ENCODE results near the gene BCO1. TPM values are rescaled to one million over a fixed set of nuclear protein-coding genes. Genes with fewer than 3 reads are reported as not detected.

Gene BCO1
- total RNA-seq, 2 experiments from 2014 or later: not detected

DNA sequence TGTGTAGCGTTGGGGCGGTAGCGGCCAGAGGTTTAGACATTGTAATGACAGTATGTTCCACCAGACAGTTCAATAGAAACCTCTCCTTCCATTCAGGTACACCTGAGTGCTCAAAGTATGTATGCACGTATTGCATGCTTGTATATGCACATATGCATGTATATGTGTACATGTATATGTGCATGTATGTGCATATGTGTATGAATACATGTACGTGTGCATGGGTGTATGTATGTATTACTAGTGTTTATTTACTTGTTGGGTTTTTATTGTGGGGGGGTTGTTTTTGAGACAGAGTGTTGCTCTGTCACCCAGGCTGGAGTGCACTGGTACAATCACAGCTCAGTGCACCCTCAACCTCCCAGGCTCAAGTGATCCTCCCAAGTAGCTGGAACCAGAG, 30.0 kb downstream of the BCO1 start:
- Mint-ChIP-seq H3K36me3 (ENCODE audit: low read depth) (no peaks in the 10 kb centered on the region), H3K27ac (no peak overlapping the region), H3K27me3 (peaks cover 2% of the 10 kb centered on the region), H3K4me1 (peaks cover 4% of the 10 kb centered on the region), H3K9me3 (no peaks in the 10 kb centered on the region), H3K4me3 (no peak overlapping the region)
- POLR2A ChIA-PET: no interaction called here
- no peak for DNase-seq
- CTCF ChIA-PET: no interaction called here

DNA sequence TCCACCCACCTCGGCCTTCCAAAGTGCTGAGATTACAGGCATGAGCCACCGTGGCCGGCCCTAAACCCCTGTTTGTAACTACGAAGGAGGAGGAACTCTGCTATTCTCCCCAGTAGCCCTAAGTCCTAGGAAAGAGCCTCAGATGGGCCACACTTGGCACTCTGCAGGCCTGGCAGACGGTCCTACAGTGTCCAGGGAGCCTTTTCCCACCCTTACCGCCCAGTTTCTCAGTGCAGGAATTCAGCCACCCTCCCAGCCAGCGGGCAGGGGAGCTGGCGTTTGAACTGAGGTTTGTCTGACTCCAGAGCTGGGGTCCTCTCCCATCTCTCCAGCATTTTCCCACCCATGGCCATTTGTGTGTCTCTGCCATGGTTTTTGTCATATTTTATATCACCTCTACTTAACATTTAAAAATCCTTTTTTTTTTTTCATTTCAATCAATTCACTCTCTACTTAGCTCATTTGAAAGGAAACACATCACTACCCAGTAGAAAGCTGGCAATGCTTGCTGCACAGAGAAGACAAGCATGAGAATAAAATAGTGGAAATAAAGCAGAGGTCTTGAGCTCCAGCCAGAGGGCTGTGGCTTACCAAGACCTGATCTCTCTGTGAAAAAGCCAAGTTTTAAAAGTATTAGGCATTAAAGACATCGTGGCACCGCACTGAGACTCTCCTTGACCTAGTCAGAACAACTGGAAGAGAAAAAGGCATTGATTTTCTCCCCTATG, 34.9 kb downstream of the BCO1 start:
- Mint-ChIP-seq H3K9me3 (no peaks in the 10 kb centered on the region), H3K4me3 (no peak overlapping the region), H3K4me1 (no peaks in the 10 kb centered on the region), H3K36me3 (ENCODE audit: low read depth) (no peaks in the 10 kb centered on the region), H3K27ac (no peak overlapping the region), H3K27me3 (no peaks in the 10 kb centered on the region)
- ChIA-PET POLR2A (no interaction called here), CTCF (interaction anchor here (1.3 kb wide), 1 partner anchor 12 kb away, joined by 6 read pairs; no protein-coding TSS in a partner anchor)
- no peak for DNase-seq

DNA sequence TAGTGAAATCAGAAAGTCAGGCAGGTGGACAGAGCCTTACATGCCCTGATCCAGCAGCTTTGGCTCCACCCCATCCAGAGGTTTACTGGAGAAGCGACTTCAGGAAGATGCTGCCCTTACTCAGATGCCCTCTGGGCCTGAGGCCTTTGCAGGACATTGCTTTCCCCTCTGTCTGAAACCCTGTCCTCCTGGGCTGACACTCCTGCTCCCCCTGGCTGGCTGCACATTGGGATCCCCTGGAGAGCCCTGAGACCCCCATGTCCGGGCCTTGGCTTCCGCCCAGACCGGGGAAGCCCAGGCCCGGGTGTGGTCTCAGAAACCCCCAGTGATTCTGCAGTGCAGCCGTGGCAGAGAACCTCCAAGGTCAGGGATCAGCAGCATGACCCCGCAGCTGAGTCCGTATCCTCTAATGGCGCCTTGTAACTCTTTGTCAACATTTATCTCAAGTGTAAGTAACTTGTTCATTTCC, 36.6 kb downstream of the BCO1 start:
- H3K27me3 Mint-ChIP-seq: no peaks in the 10 kb centered on the region
- POLR2A ChIA-PET: no interaction called here
- H3K4me3 Mint-ChIP-seq: no peak overlapping the region
- DNase-seq: no peak
- no peak overlapping the region for H3K27ac Mint-ChIP-seq
- CTCF ChIA-PET: no interaction called here
- H3K4me1 Mint-ChIP-seq: no peaks in the 10 kb centered on the region
- H3K36me3 Mint-ChIP-seq (ENCODE audit: low read depth): no peaks in the 10 kb centered on the region
- H3K9me3 Mint-ChIP-seq: no peaks in the 10 kb centered on the region

DNA sequence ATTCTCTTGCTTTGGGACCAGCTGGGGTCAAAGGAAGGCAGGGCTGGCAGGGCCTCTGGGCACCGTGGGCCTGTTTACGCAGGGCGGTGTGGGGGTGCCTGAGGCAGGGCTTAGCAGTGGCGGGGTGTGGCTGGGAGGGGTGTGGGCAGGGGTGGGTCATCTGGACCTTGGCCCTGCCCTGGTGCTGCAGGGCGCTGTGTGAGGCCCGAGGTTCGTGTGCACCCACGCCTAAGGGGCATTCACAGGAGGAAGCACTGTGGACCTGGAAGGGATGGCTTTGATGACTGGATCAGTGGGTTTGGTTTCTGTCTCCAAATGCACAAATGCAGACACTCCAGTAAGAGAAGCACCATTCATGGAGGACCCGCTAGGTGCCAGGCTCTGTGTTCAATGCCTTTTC, 37.3 kb downstream of the BCO1 start:
- Mint-ChIP-seq H3K9me3 (no peaks in the 10 kb centered on the region), H3K36me3 (ENCODE audit: low read depth) (no peaks in the 10 kb centered on the region), H3K4me1 (no peaks in the 10 kb centered on the region), H3K4me3 (no peak overlapping the region), H3K27me3 (peaks cover 1% of the 10 kb centered on the region), H3K27ac (no peak overlapping the region)
- ChIA-PET POLR2A (no interaction called here), CTCF (no interaction called here)
- DNase-seq: no peak

DNA sequence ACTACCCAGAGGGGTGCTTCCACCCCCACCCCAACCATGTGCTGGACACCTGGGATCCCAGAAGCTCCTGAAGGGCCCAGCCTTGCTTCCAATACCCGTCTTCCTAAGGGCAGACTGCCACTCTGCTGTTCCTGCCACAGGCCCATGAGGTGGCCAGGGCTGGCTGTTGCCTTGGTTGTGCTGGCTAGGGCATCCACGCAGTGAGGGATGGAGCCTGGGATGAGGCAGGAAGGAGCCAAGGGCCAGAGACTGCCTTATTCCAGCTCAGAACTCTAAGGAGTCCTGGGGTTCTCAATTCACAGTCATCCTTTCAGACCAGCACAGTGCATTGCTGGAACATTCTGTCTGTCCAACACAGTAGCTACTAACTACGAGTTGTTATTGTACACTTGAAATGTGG, 37.8 kb downstream of the BCO1 start:
- CTCF ChIA-PET: interaction anchor here (0.6 to 2.3 kb wide), 2 partner anchors 15 to 917 kb away, joined by 3 to 9 read pairs; no protein-coding TSS in a partner anchor
- Mint-ChIP-seq H3K36me3 (ENCODE audit: low read depth) (no peaks in the 10 kb centered on the region), H3K4me3 (no peak overlapping the region), H3K27ac (no peak overlapping the region), H3K9me3 (no peaks in the 10 kb centered on the region), H3K4me1 (no peaks in the 10 kb centered on the region), H3K27me3 (peaks cover 1% of the 10 kb centered on the region)
- POLR2A ChIA-PET: interaction anchor here (0.7 kb wide), 1 partner anchor 159 kb away, joined by 4 read pairs; no protein-coding TSS in a partner anchor
- no peak for DNase-seq

DNA sequence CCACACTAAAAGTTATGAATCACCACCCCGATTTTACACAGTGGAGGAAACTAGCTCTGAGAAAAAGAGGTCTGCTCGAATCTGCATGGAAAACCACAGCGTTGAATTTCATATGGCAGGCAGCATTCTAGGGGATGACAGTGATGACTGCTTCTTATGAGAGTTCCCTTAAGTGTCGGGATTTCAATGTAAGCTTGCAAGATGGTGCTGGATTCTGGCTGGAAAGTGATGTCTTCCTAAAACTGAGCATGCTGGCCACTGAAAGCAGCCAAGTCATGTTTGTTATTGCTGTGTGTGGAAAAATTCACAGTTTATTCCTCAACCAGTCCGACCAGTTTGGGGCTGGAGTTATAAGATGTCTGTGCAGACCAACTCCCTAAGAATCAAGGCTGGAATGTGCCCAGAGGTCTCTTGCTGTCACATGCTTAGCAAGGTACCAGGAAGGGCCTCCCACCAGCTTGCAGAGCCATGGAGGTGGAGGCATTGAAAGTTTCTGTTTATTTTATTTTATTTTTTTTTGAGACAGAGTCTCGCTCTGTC, 39.1 kb downstream of the BCO1 start:
- no peaks in the 10 kb centered on the region for H3K36me3 Mint-ChIP-seq (ENCODE audit: low read depth)
- ChIA-PET POLR2A (no interaction called here), CTCF (interaction anchor here (2.3 kb wide), 1 partner anchor 16 kb away, joined by 9 read pairs; no protein-coding TSS in a partner anchor)
- no peaks in the 10 kb centered on the region for H3K4me1 Mint-ChIP-seq
- no peak for DNase-seq
- no peak overlapping the region for H3K4me3 Mint-ChIP-seq
- no peak overlapping the region for H3K27ac Mint-ChIP-seq
- H3K27me3 Mint-ChIP-seq: peaks cover 1% of the 10 kb centered on the region
- H3K9me3 Mint-ChIP-seq: no peaks in the 10 kb centered on the region

DNA sequence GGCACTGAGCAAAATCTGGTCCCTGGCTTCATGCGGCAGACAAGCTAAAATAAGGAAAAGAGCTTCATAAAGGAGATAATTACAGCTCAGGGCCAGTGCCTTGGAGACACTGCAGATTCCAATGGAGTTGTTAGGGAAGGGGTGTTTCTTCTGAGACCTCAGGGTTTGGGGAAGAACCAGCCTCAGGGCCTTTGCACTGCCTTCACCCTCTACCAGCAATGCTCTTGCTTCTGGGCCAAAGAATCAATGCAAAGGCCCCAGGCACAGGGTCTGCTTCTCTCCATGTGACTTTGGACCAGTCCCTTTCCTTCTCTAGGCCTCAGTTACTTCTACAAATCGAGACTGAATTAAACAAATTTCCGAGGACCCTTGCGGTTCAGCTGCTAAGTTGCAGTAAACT, 40.0 kb downstream of the BCO1 start:
- Mint-ChIP-seq H3K4me1 (no peaks in the 10 kb centered on the region), H3K4me3 (no peak overlapping the region), H3K9me3 (no peaks in the 10 kb centered on the region), H3K36me3 (ENCODE audit: low read depth) (no peaks in the 10 kb centered on the region), H3K27me3 (peaks cover 1% of the 10 kb centered on the region), H3K27ac (no peak overlapping the region)
- POLR2A ChIA-PET: no interaction called here
- no peak for DNase-seq
- CTCF ChIA-PET: interaction anchor here (0.6 to 2.3 kb wide), 2 partner anchors 15 to 17 kb away, joined by 4 to 9 read pairs; no protein-coding TSS in a partner anchor

DNA sequence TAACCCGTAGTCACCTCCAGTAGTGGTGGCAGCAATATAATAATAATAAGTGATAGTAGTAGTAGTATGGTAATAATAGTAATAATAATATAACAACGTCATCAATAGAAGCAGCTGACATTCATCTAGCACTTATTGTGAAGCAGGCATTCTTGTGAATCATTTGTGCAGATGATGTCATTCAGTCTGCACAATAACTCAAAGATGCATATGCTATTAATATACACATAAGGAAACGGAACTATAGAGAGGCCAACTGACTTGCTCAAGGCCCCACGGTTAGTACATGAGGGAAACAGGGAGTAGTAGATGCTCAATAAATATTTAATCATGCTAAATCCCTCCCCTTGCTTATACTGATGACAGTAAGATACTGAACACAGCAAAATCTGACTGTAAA, 40.9 kb downstream of the BCO1 start:
- ChIA-PET POLR2A (no interaction called here), CTCF (no interaction called here)
- peaks cover 1% of the 10 kb centered on the region for H3K27me3 Mint-ChIP-seq
- no peaks in the 10 kb centered on the region for H3K4me1 Mint-ChIP-seq
- H3K36me3 Mint-ChIP-seq (ENCODE audit: low read depth): no peaks in the 10 kb centered on the region
- DNase-seq: no peak
- no peak overlapping the region for H3K27ac Mint-ChIP-seq
- H3K4me3 Mint-ChIP-seq: no peak overlapping the region
- H3K9me3 Mint-ChIP-seq: no peaks in the 10 kb centered on the region

DNA sequence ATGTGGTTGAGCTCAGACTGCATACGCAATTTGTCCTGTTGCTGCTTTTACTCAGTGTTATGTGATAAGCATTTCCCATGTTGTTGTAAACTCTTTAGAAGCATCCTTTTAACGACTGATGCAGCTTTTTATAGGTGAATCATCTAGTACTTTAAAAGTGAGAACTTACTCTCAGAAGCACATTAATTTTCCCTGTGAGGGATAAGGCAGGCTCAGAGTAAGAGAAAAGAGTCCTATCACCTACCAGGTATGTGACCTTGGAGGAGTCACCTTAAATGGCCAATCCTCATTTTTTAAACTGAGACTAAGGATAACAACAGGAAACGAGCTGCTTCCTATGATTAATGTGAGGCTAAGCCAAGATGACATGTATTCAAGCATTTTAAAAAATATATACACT, 41.9 kb downstream of the BCO1 start:
- Mint-ChIP-seq H3K9me3 (no peaks in the 10 kb centered on the region), H3K4me1 (no peaks in the 10 kb centered on the region), H3K36me3 (ENCODE audit: low read depth) (no peaks in the 10 kb centered on the region), H3K27ac (no peak overlapping the region), H3K27me3 (peaks cover 1% of the 10 kb centered on the region), H3K4me3 (no peak overlapping the region)
- ChIA-PET POLR2A (no interaction called here), CTCF (no interaction called here)
- DNase-seq: no peak

DNA sequence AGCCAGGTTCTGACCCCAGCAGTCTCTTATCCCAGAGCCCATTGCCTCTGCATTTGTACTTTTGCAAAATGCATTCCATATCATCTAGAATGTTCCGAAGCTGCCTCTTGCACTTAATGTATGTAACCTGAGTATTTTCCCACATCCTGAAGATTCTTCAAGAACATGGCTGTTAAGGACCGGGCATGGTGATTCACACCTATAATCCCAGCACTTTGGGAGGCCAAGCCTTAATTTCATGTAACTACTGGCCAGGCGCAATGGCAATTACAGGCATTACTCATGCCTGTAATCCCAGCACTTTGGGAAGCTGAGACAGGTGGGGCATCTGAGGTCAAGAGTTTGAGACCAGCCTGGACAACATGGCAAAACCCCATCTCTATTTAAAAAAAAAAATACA, 44.6 kb downstream of the BCO1 start:
- H3K9me3 Mint-ChIP-seq: no peaks in the 10 kb centered on the region
- POLR2A ChIA-PET: no interaction called here
- no peak overlapping the region for H3K4me3 Mint-ChIP-seq
- no peaks in the 10 kb centered on the region for H3K36me3 Mint-ChIP-seq (ENCODE audit: low read depth)
- no peak for DNase-seq
- H3K4me1 Mint-ChIP-seq: no peaks in the 10 kb centered on the region
- CTCF ChIA-PET: no interaction called here
- no peak overlapping the region for H3K27ac Mint-ChIP-seq
- H3K27me3 Mint-ChIP-seq: peaks cover 1% of the 10 kb centered on the region

DNA sequence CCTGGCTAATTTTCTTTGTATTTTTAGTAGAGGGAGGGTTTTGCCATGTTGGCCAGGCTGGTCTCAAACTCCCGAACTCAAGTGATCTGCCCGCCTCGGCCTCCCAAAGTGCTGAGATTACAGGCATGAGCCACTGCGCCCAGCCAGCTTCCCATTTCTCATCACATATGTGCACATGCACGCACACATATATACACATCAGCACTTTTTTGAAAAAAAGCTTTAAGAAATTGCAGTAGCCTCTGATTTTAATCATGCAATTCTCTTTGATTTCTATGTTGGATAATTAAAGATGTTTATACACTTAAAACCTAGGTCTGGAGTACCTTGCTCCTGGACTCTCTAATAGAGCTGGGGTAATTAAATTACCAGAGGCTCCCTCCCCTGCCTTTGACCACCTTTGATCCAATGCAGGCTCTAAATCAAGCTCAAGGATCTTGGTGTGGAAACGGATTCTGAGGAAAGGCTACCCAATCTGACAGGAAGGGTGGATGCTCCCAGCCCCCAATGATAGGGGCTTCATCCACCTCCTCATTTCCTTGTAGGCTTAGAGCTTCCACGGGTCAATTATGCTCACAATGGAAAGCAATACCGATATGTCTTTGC, 46.6 kb downstream of the BCO1 start:
- CTCF ChIA-PET: interaction anchor here (1.0 to 1.3 kb wide), 2 partner anchors 24 to 249 kb away, joined by 3 to 6 read pairs; partner anchors contain the start of gene ATMIN
- DNase-seq: no peak
- no peak overlapping the region for H3K4me3 Mint-ChIP-seq
- H3K36me3 Mint-ChIP-seq (ENCODE audit: low read depth): no peaks in the 10 kb centered on the region
- H3K27me3 Mint-ChIP-seq: peaks cover 1% of the 10 kb centered on the region
- H3K27ac Mint-ChIP-seq: no peak overlapping the region
- POLR2A ChIA-PET: interaction anchor here (0.8 kb wide), 1 partner anchor 92 kb away, joined by 3 read pairs; no protein-coding TSS in a partner anchor
- H3K9me3 Mint-ChIP-seq: no peaks in the 10 kb centered on the region
- H3K4me1 Mint-ChIP-seq: no peaks in the 10 kb centered on the region

DNA sequence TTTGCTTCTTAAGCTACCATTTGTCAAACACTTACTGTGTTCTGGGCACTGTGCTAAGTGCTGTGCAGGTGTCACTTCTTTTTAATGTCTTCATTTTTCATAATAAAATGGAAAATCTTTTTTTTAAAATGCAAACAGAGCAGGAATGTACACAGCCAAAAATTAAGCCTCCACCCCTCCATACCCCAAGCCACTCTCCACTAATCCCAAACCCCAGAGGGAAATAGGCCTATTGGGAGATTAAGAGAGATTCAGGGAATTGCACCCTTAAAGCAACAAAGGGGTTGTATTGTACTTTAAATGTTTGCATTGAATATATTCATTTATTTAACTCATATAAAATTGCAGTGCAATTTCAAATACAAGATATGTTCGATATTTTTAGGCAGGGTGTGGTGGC, 47.7 kb downstream of the BCO1 start:
- no peak overlapping the region for H3K4me3 Mint-ChIP-seq
- H3K4me1 Mint-ChIP-seq: no peaks in the 10 kb centered on the region
- H3K27me3 Mint-ChIP-seq: no peaks in the 10 kb centered on the region
- POLR2A ChIA-PET: no interaction called here
- no peaks in the 10 kb centered on the region for H3K9me3 Mint-ChIP-seq
- no peaks in the 10 kb centered on the region for H3K36me3 Mint-ChIP-seq (ENCODE audit: low read depth)
- CTCF ChIA-PET: no interaction called here
- H3K27ac Mint-ChIP-seq: no peak overlapping the region
- no peak for DNase-seq

DNA sequence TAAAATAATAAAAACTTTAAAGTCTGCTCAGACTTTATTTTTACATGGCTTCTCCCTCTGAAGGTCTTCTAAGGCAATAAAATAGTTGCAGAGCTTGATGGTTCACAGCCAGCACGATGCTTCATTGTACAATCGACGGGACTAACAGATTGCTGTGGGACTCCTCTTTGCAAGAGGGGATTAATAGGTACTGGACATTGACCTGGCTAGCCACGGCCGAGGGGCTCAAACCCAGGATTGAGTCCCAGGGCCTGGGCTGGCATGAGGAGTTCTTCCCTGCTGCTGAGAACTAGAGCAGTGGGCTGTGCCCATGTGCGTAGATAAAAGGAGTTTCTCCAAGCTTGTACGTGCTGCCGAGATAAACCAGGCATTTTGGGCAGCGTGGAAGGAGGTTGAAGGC, 52.6 kb downstream of the BCO1 start:
- Mint-ChIP-seq H3K27me3 (peaks cover 12% of the 10 kb centered on the region), H3K36me3 (ENCODE audit: low read depth) (no peaks in the 10 kb centered on the region), H3K4me1 (no peaks in the 10 kb centered on the region), H3K9me3 (no peaks in the 10 kb centered on the region), H3K27ac (no peak overlapping the region), H3K4me3 (no peak overlapping the region)
- POLR2A ChIA-PET: no interaction called here
- CTCF ChIA-PET: no interaction called here
- DNase-seq: no peak

DNA sequence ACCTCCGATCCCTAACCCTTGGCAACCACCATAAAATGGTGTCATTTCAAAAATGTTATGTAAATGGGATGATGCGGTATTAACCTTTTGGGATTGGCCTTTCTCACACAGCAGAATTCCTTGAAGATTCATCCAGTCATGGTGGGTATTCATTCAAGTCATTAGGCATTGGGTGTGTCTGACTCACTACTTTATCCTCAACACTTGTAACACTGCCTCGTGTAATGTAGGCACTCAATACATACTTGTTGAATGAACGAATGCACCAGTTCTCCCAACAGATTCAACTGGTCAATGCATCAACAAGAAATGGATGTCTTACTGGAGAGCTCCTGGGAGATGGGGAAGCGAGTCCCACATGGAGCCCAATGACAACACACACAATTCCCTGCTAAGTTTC, 54.4 kb downstream of the BCO1 start:
- Mint-ChIP-seq H3K36me3 (ENCODE audit: low read depth) (no peaks in the 10 kb centered on the region), H3K4me3 (no peak overlapping the region), H3K27me3 (peaks cover 12% of the 10 kb centered on the region), H3K4me1 (no peaks in the 10 kb centered on the region), H3K27ac (no peak overlapping the region), H3K9me3 (no peaks in the 10 kb centered on the region)
- ChIA-PET POLR2A (no interaction called here), CTCF (no interaction called here)
- no peak for DNase-seq
